ENCODE data around the gene KYNU. TPM values are rescaled to one million over a fixed set of nuclear protein-coding genes. Genes with fewer than 3 reads are reported as not detected.

KYNU gene
- polyA plus RNA-seq, 1 experiment, result 4.5 TPM

- TF ChIP-seq, protein P1, sequence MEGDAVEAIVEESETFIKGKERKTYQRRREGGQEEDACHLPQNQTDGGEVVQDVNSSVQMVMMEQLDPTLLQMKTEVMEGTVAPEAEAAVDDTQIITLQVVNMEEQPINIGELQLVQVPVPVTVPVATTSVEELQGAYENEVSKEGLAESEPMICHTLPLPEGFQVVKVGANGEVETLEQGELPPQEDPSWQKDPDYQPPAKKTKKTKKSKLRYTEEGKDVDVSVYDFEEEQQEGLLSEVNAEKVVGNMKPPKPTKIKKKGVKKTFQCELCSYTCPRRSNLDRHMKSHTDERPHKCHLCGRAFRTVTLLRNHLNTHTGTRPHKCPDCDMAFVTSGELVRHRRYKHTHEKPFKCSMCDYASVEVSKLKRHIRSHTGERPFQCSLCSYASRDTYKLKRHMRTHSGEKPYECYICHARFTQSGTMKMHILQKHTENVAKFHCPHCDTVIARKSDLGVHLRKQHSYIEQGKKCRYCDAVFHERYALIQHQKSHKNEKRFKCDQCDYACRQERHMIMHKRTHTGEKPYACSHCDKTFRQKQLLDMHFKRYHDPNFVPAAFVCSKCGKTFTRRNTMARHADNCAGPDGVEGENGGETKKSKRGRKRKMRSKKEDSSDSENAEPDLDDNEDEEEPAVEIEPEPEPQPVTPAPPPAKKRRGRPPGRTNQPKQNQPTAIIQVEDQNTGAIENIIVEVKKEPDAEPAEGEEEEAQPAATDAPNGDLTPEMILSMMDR (IDR thresholded peaks at IDR 0.05; ENCODE audit: low read depth, low read length), result no peak
- ChIA-PET POLR2A (no interaction called here), CTCF (interaction anchor here (1.3 kb wide), 1 partner anchor 10 kb away, joined by 4 read pairs; no protein-coding TSS in a partner anchor)
- Histone ChIP-seq H3K27me3 (ENCODE audit: control insufficient read depth, insufficient read depth, low read length) (no peaks in the 10 kb centered on the region), H3K9me3 (ENCODE audit: control insufficient read depth, insufficient read depth, low read length) (no peaks in the 10 kb centered on the region), H3K27ac (ENCODE audit: low read depth, low read length) (no peak overlapping the region), H3K4me3 (ENCODE audit: low read depth, low read length) (no peak overlapping the region)
- DNase-seq (ENCODE audit: low read depth, low spot score), result no peak
Measured at GRCh38 chr2:142991295-142991694, 113.8 kb downstream of the KYNU start.

DNA sequence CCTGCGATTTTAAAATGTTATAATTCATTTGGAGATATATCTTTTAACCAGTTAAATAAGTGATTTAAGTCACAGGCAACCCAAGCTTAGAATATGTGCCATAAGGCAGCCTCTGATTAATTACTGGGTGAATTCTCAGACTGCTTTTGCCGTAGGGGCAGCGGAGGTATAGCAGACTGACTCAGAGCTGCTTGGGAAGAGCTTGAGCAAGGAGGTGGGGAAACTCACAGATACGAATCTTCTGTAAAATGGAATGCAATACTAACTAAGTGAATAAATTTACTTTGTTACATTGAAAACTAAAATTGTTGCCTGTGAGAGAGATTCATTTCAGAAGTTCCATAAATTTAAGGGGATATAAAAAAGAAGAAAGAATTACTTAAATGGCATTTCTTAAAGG lies 115.4 kb downstream of the KYNU start:
- CTCF ChIA-PET, result interaction anchor here (1.5 to 2.7 kb wide), 3 partner anchors 12 to 310 kb away, joined by 4 to 8 read pairs (median 6); no protein-coding TSS in a partner anchor

DNA sequence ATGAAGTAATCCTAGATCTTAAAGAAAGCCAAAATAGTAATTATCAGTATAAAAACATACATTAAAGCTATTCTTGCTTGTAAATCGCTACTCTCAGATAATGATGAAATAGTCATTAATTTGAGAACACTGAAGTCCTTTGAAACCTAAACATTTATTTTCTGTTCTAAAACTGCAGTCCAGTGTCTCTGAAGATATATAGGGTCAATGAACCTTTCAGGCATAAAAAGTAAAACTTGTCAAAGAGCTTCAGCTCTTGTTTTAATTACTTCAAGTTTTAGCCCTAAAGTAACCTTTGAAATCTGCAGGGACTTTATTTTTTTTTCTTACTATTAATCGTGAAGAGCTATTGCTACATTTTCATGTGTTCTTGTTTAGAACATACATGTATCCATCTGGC lies 116.3 kb downstream of the KYNU start:
- DNase-seq (ENCODE audit: low read depth, low spot score), result no peak
- CTCF ChIA-PET, result interaction anchor here (0.8 to 2.7 kb wide), 4 partner anchors 13 to 352 kb away, joined by 3 to 8 read pairs (median 4); no protein-coding TSS in a partner anchor
- Histone ChIP-seq H3K4me3 (ENCODE audit: low read depth, low read length) (no peak overlapping the region), H3K27ac (ENCODE audit: low read depth, low read length) (no peak overlapping the region), H3K9me3 (ENCODE audit: control insufficient read depth, insufficient read depth, low read length) (no peaks in the 10 kb centered on the region), H3K27me3 (ENCODE audit: control insufficient read depth, insufficient read depth, low read length) (no peaks in the 10 kb centered on the region)
- TF ChIP-seq, protein P1 (IDR thresholded peaks at IDR 0.05; ENCODE audit: low read depth, low read length), result no peak
- POLR2A ChIA-PET, result no interaction called here

More for the DNA sequence above, 115.4 kb downstream of the KYNU start:
- no peak overlapping the region for H3K27ac ChIP-seq (ENCODE audit: low read depth, low read length)
- no peak for DNase-seq (ENCODE audit: low read depth, low spot score)
- H3K4me3 ChIP-seq (ENCODE audit: low read depth, low read length), result no peak overlapping the region
- no peaks in the 10 kb centered on the region for H3K27me3 ChIP-seq (ENCODE audit: control insufficient read depth, insufficient read depth, low read length)
- no peaks in the 10 kb centered on the region for H3K9me3 ChIP-seq (ENCODE audit: control insufficient read depth, insufficient read depth, low read length)
- TF ChIP-seq, protein P1 (IDR thresholded peaks at IDR 0.05; ENCODE audit: low read depth, low read length), result no peak
- POLR2A ChIA-PET, result no interaction called here

DNA sequence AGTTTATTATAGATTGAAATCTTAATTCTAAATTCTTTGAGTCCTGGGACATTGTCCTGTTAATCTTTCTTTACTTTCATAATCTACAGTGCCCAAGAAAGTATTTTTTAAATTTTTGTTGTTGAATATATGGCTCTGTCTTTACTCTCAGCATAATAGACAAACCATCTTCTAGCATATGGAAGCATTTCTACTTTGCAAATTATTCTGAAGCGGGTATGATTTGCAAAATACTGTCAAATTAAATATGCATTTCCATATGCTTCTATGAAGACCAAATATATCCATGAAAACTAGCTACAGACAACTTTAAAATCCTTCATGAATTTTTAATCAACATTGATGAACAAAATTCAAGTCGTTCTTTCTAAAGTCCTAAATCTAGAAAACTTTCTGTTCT lies 117.2 kb downstream of the KYNU start:
- H3K9me3 ChIP-seq (ENCODE audit: control insufficient read depth, insufficient read depth, low read length), result no peaks in the 10 kb centered on the region
- no peak overlapping the region for H3K4me3 ChIP-seq (ENCODE audit: low read depth, low read length)
- no peak for DNase-seq (ENCODE audit: low read depth, low spot score)
- POLR2A ChIA-PET, result no interaction called here
- no peaks in the 10 kb centered on the region for H3K27me3 ChIP-seq (ENCODE audit: control insufficient read depth, insufficient read depth, low read length)
- CTCF ChIA-PET, result interaction anchor here (0.6 to 2.7 kb wide), 2 partner anchors 14 to 113 kb away, joined by 4 to 8 read pairs; no protein-coding TSS in a partner anchor
- TF ChIP-seq, protein P1 (IDR thresholded peaks at IDR 0.05; ENCODE audit: low read depth, low read length), result no peak
- no peak overlapping the region for H3K27ac ChIP-seq (ENCODE audit: low read depth, low read length)

DNA sequence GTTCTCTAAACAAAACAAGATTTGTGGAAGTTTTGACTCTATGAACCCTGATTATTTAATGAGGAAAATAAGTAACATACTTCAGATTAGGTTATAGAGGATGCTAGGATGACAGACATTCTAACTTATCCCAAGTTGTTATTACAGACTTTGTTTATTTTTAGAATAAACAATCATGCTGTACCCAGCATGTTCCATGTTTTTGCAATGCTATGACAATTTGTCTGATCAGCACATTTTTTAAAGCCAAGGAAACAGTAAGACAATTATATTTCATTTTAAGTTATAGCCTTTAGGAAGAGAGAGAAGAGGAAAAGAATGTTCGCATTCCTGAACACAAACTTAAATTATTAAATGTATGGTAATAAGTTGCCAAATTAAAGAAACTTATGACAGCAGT lies 119.8 kb downstream of the KYNU start:
- POLR2A ChIA-PET, result no interaction called here
- no peaks in the 10 kb centered on the region for H3K27me3 ChIP-seq (ENCODE audit: control insufficient read depth, insufficient read depth, low read length)
- TF ChIP-seq, protein P1 (IDR thresholded peaks at IDR 0.05; ENCODE audit: low read depth, low read length), result no peak
- H3K4me3 ChIP-seq (ENCODE audit: low read depth, low read length), result no peak overlapping the region
- H3K27ac ChIP-seq (ENCODE audit: low read depth, low read length), result no peak overlapping the region
- no peak for DNase-seq (ENCODE audit: low read depth, low spot score)
- no peaks in the 10 kb centered on the region for H3K9me3 ChIP-seq (ENCODE audit: control insufficient read depth, insufficient read depth, low read length)
- CTCF ChIA-PET, result no interaction called here
